OCI-LY3 (cell line): Measurements from ENCODE around the gene RAB36.
A peak's percentile ranks its signal among the peaks of the same experiment; 100 is the strongest.
"Not testable (repeated sequence)": the region's sequence is repeated elsewhere in the genome, so short reads cannot be mapped to it uniquely, and the experiment has no call there.

Source experiments
- H2AFZ ChIP-seq: fragments of 200-600, 300-600 bp; shearing (Covaris generic); 2 replicates; pipeline ENCODE4 v1.6.0; 2014; ENCODE audit warnings: antibody characterized with exemption, low read depth, low read length
- H3K27ac ChIP-seq: fragments of 200-600, 300-600 bp; sonication (generic); 2 replicates; pipeline ENCODE4 v1.5.1; 2014; ENCODE audit warnings: mild to moderate bottlenecking, low read length, moderate library complexity, mixed read lengths
- H3K27me3 ChIP-seq: fragments of 200-600, 300-600 bp; sonication (generic); 2 replicates; pipeline ENCODE4 v1.6.1; 2014; ENCODE audit warnings: low read depth, low read length, mixed read lengths
- H3K36me3 ChIP-seq: fragments of 200-600, 300-600 bp; sonication (generic); replicated peaks from 2 replicates; pipeline ENCODE3; 2014; ENCODE audit warnings: low read depth, low read length, mixed read lengths
- H3K4me1 ChIP-seq: fragments of 300-600, 200-600 bp; sonication (generic); 2 replicates; pipeline ENCODE4 v1.6.1; 2014; ENCODE audit warnings: low read length, mixed read lengths
- H3K4me2 ChIP-seq: fragments of 200-600, 300-600 bp; sonication (generic); 2 replicates; pipeline ENCODE4 v1.6.1; 2014; ENCODE audit warnings: low read length, mixed read lengths
- H3K4me3 ChIP-seq: fragments of 300-600, 200-600 bp; sonication (generic); 2 replicates; pipeline ENCODE4 v1.5.1; 2014; ENCODE audit warnings: antibody characterized with exemption, mild to moderate bottlenecking, low read length, moderate library complexity
- H3K79me2 ChIP-seq: fragments of 300-600, 200-600 bp; shearing (Covaris generic); 2 replicates; pipeline ENCODE4 v1.6.1; 2014; ENCODE audit warnings: mild to moderate bottlenecking, low read length, mixed read lengths
- H3K9ac ChIP-seq: fragments of 300-600, 200-600 bp; shearing (Covaris generic); 2 replicates; pipeline ENCODE4 v1.6.0; 2014; ENCODE audit warnings: mild to moderate bottlenecking, low read length, moderate library complexity
- H3K9me3 ChIP-seq: fragments of 200-600, 300-600 bp; shearing (Covaris generic); 2 replicates; pipeline ENCODE4 v1.6.1; 2014; ENCODE audit warnings: low read length, mixed read lengths; ENCODE audit not compliant: insufficient read depth
- H4K20me1 ChIP-seq: fragments of 200-600, 300-600 bp; sonication (generic); 2 replicates; pipeline ENCODE4 v1.6.1; 2016; ENCODE audit warnings: low read length, mixed read lengths; ENCODE audit not compliant: insufficient read depth
- CTCF ChIP-seq: fragments of 200-600, 300-600 bp; sonication (generic); IDR thresholded peaks from 2 replicates; pipeline ENCODE4 v1.5.1; 2014; ENCODE audit warnings: antibody characterized with exemption, low read length, low read depth
- EZH2phosphoT487 ChIP-seq: fragments of 200-600 bp; shearing (Covaris generic); IDR thresholded peaks from 2 replicates; pipeline ENCODE4 v1.6.1; 2018; ENCODE audit warnings: antibody characterized with exemption, mixed run types, low read depth

RAB36 gene

GRCh38 chr22:23132376-23133091, 12.7 kb upstream of the RAB36 start:
- TF ChIP-seq CTCF, result no peak
- TF ChIP-seq EZH2phosphoT487, result no peak
- Histone ChIP-seq H3K36me3 (no peaks in the 10 kb centered on the region), H3K9me3 (no peaks in the 10 kb centered on the region), H3K27ac (no peak overlapping the region), H2AFZ (no peak overlapping the region), H3K79me2 (no peaks in the 10 kb centered on the region), H3K4me3 (no peak overlapping the region), H3K9ac (no peak overlapping the region), H4K20me1 (no peaks in the 10 kb centered on the region), H3K27me3 (no peaks in the 10 kb centered on the region), H3K4me1 (peaks cover 27% of the 10 kb centered on the region), H3K4me2 (no peak overlapping the region)

- H3K4me1 ChIP-seq, result peaks cover 35% of the 10 kb centered on the region
- no peak overlapping the region for H3K27ac ChIP-seq
- no peaks in the 10 kb centered on the region for H4K20me1 ChIP-seq
- H3K9ac ChIP-seq, result no peak overlapping the region
- no peak for TF ChIP-seq CTCF
- no peak for TF ChIP-seq EZH2phosphoT487
- H3K4me3 ChIP-seq, result no peak overlapping the region
- no peaks in the 10 kb centered on the region for H3K36me3 ChIP-seq
- H3K4me2 ChIP-seq, result no peak overlapping the region
- no peaks in the 10 kb centered on the region for H3K27me3 ChIP-seq
- H3K79me2 ChIP-seq, result no peaks in the 10 kb centered on the region
- H3K9me3 ChIP-seq, result no peaks in the 10 kb centered on the region
- no peak overlapping the region for H2AFZ ChIP-seq
Observed at GRCh38 chr22:23133922-23134321, 11.4 kb upstream of the RAB36 start.

GRCh38 chr22:23136991-23137390, 8.3 kb upstream of the RAB36 start:
- H3K27me3 ChIP-seq, H3K4me3 ChIP-seq, H2AFZ ChIP-seq, H3K79me2 ChIP-seq, H4K20me1 ChIP-seq, H3K9me3 ChIP-seq, H3K36me3 ChIP-seq: not testable (repeated sequence)
- Histone ChIP-seq H3K4me2 (peak overlapping the region; percentile 84), H3K27ac (peak overlapping the region; percentile 99), H3K9ac (peak overlapping the region; percentile 78; the same call in 1 of the 2 replicates), H3K4me1 (peaks cover 61% of the 10 kb centered on the region)

- Histone ChIP-seq H2AFZ (no peak overlapping the region; the same call in 1 of the 2 replicates), H3K27me3 (no peaks in the 10 kb centered on the region), H3K79me2 (0 out of 2 replicates have a peak, but pooled peaks cover 3% of the 10 kb centered on the region), H4K20me1 (no peaks in the 10 kb centered on the region), H3K4me2 (peak overlapping the region; percentile 84), H3K36me3 (no peaks in the 10 kb centered on the region), H3K4me1 (peaks cover 64% of the 10 kb centered on the region), H3K9me3 (no peaks in the 10 kb centered on the region), H3K9ac (peak overlapping the region; percentile 78), H3K27ac (peak overlapping the region; percentile 99), H3K4me3 (peak overlapping the region; percentile 55)
- no peak for TF ChIP-seq EZH2phosphoT487
- no peak for TF ChIP-seq CTCF
Observed at GRCh38 chr22:23137468-23137867, 7.8 kb upstream of the RAB36 start.
